Right atrium auricular region (tissue), 2 donors: Measurements from ENCODE around the gene TP53AIP1. TPM values are rescaled to one million over a fixed set of nuclear protein-coding genes. Genes with fewer than 3 reads are reported as not detected.

Experiments used
- DNase-seq: peaks from one replicate; pipeline ENCODE4 v3.0.0-alpha.2; 2019; ENCODE audit warnings: low spot score
- H3K27ac ChIP-seq, 2 donors: fragments of 200-600 bp; sonication (generic); 1 replicate in 1 of 2; 2 replicates in 1 of 2; pipeline ENCODE4 v1.5.1; 2016 to 2019
- H3K27me3 ChIP-seq, 2 donors: fragments of 200-600 bp; sonication (generic); one replicate each; pipeline versions ENCODE4 v1.5.1 to v1.6.0; 2017 to 2019
- H3K36me3 ChIP-seq: fragments of 200-600 bp; sonication (generic); one replicate; pipeline ENCODE4 v1.5.1; 2016
- H3K4me1 ChIP-seq, 2 donors: fragments of 200-600 bp; sonication (generic); one replicate each; pipeline versions ENCODE4 v1.5.1 to v1.6.0; 2017 to 2019
- H3K4me3 ChIP-seq, 2 donors: fragments of 200-600 bp; sonication (generic); 1 replicate in 1 of 2; 2 replicates in 1 of 2; pipeline ENCODE4 v1.5.1; 2017 to 2019; ENCODE audit warnings: mild to moderate bottlenecking in 1 of 2, moderate library complexity in 1 of 2
- H3K9me3 ChIP-seq, 2 donors: fragments of 200-600 bp; sonication (generic); one replicate each; pipeline ENCODE4 v1.5.1; 2019
- CTCF ChIP-seq, 2 donors: fragments of 200-600 bp; sonication (generic); IDR thresholded peaks; one replicate each; pipeline ENCODE4 v1.5.1; 2019; ENCODE audit warnings: antibody characterized with exemption in 2 of 2
- total RNA-seq, 2 donors: library from RNA; depleted of rRNA; stranded (reverse); fragments of >200 nt; gene quantifications; one replicate each; pipeline ENCODE4 v1.1.0, GENCODE V29; 2016

TP53AIP1 gene
- total RNA-seq, 2 donors from 2014 or later = not detected

GRCh38 chr11:128928400-128928799, 14.3 kb downstream of the TP53AIP1 start:
- Histone ChIP-seq H3K4me3 (no peak overlapping the region), H3K4me1 (no peaks in the 10 kb centered on the region), H3K9me3 (no peaks in the 10 kb centered on the region), H3K27me3 (no peaks in the 10 kb centered on the region), H3K27ac (no peak overlapping the region), H3K36me3 (no peaks in the 10 kb centered on the region)
- DNase-seq = no peak
- TF ChIP-seq CTCF (IDR thresholded peaks at IDR 0.05) = no peak

GRCh38 chr11:128927683-128928336, 14.9 kb downstream of the TP53AIP1 start:
- H3K4me3 ChIP-seq = no peak overlapping the region
- no peaks in the 10 kb centered on the region for H3K36me3 ChIP-seq
- no peak for TF ChIP-seq CTCF (IDR thresholded peaks at IDR 0.05)
- no peak for DNase-seq
- H3K27me3 ChIP-seq = no peaks in the 10 kb centered on the region
- H3K4me1 ChIP-seq = no peaks in the 10 kb centered on the region
- H3K27ac ChIP-seq = no peak overlapping the region
- no peaks in the 10 kb centered on the region for H3K9me3 ChIP-seq

- TF ChIP-seq CTCF (IDR thresholded peaks at IDR 0.05) = no peak
- H3K4me1 ChIP-seq = no peaks in the 10 kb centered on the region
- no peak overlapping the region for H3K4me3 ChIP-seq
- no peaks in the 10 kb centered on the region for H3K27me3 ChIP-seq
- H3K9me3 ChIP-seq = no peaks in the 10 kb centered on the region
- H3K27ac ChIP-seq = no peak overlapping the region
- no peaks in the 10 kb centered on the region for H3K36me3 ChIP-seq
- no peak for DNase-seq
Observed at GRCh38 chr11:128927108-128927461, 15.6 kb downstream of the TP53AIP1 start.

- H3K4me3 ChIP-seq = no peak overlapping the region
- H3K36me3 ChIP-seq = no peaks in the 10 kb centered on the region
- H3K9me3 ChIP-seq = no peaks in the 10 kb centered on the region
- no peaks in the 10 kb centered on the region for H3K27me3 ChIP-seq
- DNase-seq = no peak
- TF ChIP-seq CTCF (IDR thresholded peaks at IDR 0.05) = no peak
- no peaks in the 10 kb centered on the region for H3K4me1 ChIP-seq
- no peak overlapping the region for H3K27ac ChIP-seq
Observed at GRCh38 chr11:128926437-128927107, 16.1 kb downstream of the TP53AIP1 start.

- H3K4me3 ChIP-seq = no peak overlapping the region
- no peaks in the 10 kb centered on the region for H3K36me3 ChIP-seq
- no peak for TF ChIP-seq CTCF (IDR thresholded peaks at IDR 0.05)
- no peaks in the 10 kb centered on the region for H3K27me3 ChIP-seq
- no peak overlapping the region for H3K27ac ChIP-seq
- no peaks in the 10 kb centered on the region for H3K4me1 ChIP-seq
- no peak for DNase-seq
- H3K9me3 ChIP-seq = no peaks in the 10 kb centered on the region
Observed at GRCh38 chr11:128926000-128926399, 16.7 kb downstream of the TP53AIP1 start.

- no peaks in the 10 kb centered on the region for H3K36me3 ChIP-seq
Observed at GRCh38 chr11:128925250-128925600, 17.4 kb downstream of the TP53AIP1 start.

More at GRCh38 chr11:128925250-128925600, 17.4 kb downstream of the TP53AIP1 start:
- Histone ChIP-seq H3K4me1 (no peaks in the 10 kb centered on the region), H3K27ac (no peak overlapping the region), H3K27me3 (no peaks in the 10 kb centered on the region), H3K4me3 (no peak overlapping the region), H3K9me3 (no peaks in the 10 kb centered on the region)
- TF ChIP-seq CTCF (IDR thresholded peaks at IDR 0.05) = no peak
- no peak for DNase-seq
